ENCODE measurements around the gene HSPA12B. TPM values are rescaled to one million over a fixed set of nuclear protein-coding genes. Genes with fewer than 3 reads are reported as not detected.

HSPA12B gene
- total RNA-seq, 1 donor from 2014 or later = 16.7 TPM

DNA sequence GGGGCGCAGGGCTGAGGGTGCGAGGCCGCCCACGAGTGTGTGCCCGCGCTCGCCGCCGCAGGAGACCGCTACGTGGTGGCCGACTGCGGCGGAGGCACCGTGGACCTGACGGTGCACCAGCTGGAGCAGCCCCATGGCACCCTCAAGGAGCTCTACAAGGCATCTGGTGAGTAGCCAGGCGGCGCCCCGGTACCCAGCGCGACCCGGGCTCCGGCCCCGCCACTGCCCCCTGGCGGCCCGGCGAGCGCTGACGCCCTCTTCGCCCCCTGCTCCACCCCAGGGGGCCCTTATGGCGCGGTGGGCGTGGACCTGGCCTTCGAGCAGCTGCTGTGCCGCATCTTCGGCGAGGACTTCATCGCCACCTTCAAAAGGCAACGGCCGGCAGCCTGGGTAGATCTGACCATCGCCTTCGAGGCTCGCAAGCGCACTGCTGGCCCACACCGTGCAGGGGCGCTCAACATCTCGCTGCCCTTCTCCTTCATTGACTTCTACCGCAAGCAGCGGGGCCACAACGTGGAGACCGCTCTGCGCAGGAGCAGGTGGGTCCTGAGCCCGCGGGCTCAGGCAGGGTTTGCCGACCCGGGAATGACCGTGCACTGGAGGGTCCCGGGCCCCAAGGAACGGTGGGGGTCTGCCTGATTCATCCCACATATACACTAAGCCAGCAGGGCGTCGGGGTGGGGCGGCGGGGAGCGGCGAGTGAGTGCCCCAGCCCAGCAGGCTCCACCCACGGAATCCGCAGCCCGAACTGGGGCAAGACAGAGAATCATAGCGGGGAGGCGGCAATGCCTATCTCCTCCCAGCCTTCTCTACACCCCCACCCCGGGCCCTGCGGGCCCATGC is 17.4 kb downstream of the HSPA12B start:
- peak; percentile 10 for DNase-seq

DNA sequence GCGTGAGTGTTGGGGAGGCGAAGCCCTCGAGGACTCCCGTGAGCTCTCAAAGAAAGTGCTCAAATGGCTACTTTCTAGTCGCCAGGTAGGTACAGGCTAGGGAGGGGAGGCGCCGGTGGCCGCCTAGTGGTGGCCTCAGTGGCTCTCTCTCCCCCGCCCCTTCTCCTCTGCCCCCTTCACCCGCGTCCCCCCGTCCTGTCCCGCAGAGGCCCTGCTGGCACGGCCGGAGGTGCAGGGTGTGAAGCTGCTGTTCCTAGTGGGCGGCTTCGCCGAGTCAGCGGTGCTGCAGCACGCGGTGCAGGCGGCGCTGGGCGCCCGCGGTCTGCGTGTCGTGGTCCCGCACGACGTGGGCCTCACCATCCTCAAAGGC is 18.8 kb downstream of the HSPA12B start:
- no peak for DNase-seq

GRCh38 chr20:3751675-3752385 is 19.3 kb downstream of the HSPA12B start:
- no peak for DNase-seq

DNA sequence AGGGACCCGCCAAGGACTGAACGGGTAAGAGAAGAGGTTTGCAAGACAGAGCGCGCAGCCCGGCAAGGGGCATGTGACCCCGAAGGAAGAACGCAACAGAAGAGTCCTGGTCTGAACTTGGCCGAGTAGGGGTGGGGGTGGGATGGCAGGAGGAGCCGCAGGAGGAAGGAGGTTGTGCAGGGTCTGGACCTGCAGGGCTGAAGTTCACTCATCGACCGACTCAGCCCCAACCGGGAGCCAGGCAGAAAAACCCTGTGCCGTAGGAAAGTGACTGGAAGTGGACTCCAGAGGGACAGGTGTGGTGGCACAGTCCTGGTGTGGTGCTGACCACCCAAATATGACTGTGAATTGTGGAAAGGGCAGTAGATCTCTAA is 19.9 kb downstream of the HSPA12B start:
- no peak for DNase-seq

DNA sequence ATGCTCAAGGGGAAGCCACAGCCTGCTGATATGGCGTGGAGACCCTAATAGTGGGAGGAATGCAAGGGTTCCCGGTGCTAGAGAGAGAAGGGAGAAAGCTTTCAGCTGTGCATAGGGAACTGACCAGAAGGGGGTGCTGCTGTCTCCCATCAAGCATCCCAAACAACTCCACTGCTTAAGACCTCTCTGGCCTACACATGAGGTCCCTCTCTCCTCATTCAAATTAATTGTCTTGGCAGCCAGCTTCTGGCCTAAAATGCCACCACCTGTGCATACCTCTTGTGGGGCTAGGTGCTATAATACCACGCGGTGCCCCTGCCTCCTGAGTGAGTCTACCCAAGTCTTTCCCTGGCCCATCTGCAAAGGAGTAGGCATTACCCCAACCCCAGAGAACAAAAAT is 20.6 kb downstream of the HSPA12B start:
- peak; percentile 86 for DNase-seq

GRCh38 chr20:3753501-3754275 is 21.2 kb downstream of the HSPA12B start:
- DNase-seq = no peak

- DNase-seq = no peak
Observed at GRCh38 chr20:3754276-3754630, 21.8 kb downstream of the HSPA12B start.

DNA sequence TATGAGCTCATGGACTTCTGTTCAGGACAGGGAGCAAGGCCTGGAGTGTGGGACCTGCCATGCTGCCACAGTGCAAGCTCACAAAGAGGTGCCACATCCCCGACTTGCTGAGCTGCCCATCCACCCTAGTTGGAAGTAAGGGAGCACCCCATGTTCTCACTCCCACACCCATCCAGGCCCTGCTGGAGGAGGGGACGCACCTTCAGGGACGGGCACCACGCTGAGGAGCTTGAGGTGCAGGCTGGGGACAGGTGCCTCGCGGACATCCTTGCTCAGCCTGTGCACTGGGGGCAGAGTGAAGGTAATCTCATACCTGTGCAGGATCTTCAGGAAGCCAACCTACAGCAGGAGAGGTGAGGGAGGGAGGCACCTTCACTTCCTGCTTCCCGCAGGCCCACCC is 22.8 kb downstream of the HSPA12B start:
- DNase-seq = no peak

DNA sequence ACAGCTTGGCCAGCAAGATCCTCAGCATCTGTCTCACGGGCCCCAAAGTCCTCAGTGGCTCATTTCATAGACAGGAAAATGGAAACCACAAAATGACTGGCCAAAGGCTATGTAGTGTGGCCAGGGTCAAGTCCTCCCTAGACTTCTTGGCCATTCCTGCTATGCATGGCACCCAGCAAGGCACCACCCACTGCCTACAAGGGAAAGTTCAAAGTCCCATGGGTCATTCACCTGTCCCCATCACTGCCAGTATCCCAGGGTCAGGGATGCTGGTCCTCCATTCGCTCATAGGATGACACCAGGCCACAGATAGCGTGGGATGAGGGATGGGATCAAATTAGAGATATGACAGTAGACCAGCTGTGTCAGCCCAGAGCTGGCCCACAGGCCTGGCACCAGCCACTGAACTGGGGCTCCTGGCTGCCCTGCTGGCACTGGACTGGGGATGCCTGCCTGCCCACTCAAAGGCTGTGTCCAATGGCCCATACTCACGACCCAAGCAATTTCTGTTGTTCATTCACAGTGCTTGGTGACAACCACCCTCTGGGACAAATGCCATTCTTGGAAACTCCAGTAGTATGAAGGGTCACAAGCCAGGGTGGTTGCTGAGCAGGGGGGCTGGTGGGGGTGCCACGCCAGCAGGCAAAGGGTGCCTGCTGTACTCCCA is 23.5 kb downstream of the HSPA12B start:
- DNase-seq = no peak

GRCh38 chr20:3757268-3757667 is 24.8 kb downstream of the HSPA12B start:
- no peak for DNase-seq

DNA sequence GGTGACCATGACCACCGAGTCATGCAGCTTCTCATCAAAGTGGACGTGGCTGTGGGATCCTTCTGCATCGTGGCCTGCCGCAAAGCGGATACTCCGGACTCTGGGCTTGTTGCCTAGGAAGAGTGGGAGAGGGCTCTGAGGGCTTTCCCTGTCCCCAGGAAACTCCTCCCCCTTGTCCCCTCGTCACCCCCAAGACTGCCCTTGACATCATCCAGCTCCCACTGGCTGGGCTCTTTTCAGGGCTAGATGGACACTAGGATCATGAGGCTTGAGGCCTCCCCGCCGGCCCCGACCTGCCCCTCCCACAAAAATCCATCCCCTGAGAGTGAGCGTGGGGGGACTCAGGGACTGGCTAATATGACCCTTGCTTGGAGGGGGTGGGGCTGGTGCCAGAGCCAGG is 26.1 kb downstream of the HSPA12B start:
- DNase-seq = no peak

DNA sequence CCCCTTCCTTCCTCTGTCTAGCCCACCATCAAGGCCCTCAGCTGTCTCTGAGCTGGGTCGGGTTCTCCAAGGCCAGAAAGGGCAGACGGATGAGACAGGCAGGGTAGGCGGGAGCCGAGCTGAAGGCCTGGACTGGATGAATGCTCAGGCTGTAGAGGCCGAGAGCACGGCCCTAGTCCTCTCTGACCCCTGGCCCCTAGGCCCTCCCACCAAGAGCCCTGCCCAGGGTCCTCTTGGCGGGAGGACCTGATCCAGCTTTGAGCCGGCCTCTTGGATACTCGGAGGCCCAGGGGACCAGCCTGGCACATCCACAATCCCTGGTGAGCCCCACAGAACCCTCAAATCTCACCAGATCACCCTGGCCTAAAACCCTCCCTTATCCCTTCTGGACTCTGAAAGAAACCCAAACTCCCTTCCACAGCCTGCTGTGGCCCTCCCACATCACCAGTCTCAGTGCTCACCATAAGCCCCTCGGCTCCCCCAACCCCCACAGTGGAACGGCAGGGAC is 26.9 kb downstream of the HSPA12B start:
- no peak for DNase-seq

DNA sequence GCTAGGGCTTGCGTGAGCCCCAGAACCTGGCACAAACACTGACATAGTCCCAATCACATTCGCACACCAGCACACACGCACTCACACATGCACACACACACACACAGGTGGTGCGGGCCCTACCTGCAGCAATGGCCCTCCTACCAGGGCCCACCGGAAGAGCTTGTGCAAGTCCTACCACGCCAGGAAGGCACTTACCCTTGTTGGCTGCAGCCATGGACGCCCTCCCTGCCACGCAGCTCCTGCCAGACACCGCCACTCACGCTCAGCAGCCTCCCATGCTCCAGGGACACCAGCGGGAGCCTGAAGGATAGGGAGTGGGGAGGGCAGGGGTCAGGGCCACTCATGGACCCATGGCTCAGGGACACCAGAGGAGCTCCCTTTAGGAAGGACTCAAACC is 27.4 kb downstream of the HSPA12B start:
- DNase-seq = no peak

DNA sequence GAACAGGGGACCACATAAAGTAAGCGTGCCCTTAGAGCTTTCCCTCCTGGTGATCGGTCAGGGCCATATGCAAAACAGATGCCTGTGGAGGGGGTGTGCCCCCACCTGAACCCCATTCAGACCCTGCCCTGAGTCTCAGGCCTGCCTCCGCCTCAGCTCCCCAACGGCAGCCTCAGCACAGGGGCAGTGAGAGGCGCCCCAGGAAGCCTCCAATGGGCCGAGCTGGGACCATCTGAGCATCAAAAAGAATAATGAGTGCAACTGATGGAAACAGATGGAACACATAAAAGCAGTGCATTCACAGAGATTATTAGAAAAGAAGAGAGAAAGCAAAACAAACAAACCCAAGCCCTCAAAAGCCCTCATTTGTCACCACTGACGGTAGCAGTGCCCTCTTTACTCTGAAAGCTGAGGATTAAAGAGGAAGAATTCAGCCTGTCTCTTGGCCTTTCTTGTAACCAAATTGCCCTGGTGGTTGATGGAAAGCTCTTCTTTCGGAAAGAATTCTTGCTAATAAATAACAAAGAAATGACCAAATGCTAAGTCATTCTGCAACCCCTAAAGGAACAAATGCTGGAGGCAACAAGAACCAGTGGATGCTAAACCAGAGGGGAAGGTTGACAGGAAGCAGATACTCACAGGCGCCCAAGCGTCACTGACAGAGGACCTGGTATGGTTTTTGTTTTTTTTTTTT is 28.3 kb downstream of the HSPA12B start:
- no peak for DNase-seq

DNA sequence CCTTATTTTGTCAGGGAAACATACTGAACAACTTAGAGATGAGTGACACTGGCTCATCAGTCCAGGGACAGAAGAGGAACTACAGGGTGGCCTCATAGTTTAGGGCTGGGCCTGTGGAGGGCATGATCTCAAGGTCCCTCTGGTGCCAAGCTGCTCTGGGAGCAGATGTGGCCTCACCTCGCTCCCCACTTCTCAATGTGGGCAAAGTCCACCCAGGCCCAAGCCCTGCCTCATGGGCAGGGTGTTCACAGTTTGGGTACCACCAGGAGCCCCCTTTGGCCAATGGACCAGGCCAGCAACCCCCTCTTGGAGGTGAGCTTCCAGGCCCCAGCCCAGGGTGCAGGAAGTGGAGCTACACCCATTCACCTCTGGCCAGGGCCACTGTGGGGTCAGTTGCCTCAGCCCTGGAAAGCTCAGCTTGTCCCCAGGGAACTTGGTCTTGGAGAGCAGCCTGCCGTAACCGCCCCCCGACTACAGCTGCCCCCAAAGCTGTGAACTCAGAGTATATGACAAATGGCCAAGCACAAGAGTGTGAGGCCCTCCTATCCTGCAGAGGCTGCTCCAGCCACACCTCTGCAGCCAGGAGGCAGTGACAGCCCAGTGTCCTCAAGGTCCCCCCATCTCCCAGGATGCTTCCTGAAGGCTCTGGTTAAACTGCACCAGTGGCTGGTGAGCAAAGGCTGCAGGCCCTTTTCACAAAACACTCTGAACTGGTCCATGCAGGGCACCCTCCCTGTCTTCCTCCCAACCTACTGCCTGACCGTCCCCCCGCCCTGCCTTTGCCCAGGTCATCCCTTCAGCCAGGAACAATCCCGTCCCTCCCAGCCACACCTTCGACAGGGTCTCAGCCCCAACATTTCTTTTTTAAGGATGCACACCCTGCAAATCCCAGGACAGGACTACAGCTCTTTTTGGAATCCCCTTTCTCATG is 31.5 kb downstream of the HSPA12B start:
- no peak for DNase-seq

- no peak for DNase-seq
Observed at GRCh38 chr20:3764659-3765058, 32.2 kb downstream of the HSPA12B start.

GRCh38 chr20:3765171-3765882 is 32.8 kb downstream of the HSPA12B start:
- no peak for DNase-seq

DNA sequence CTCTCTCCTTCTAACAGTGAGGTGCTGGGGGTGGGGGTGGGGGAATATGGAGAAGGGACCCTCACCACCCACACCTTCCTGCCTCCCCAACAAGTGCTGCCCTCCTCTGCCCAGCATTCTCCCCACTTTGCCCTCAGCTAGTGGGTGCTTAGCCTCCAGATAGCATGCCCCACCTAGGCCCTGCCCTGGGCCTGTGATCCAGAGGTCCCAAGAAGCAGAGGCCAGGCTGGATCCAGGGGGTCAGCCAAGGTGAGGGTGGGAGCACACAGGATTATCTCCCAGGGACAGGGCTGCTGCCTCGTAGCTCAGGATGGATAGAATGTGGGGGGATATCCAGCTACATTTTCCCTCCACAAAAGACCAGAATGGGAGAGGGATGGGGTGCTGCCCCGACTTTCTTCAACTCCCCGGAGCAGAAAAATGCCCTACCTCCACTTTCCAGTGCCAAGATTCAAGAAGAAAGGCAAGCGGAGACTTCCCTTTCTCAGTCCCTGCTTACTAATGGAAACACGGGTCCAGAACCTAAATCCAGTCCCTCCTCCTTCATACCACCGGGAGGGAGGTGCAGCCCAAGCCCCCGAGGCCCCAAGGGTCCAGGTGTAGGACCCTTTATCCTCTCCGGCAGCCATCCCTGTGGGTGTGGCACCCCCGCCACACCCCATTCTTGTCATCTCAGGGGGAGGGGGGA is 34.1 kb downstream of the HSPA12B start:
- no peak for DNase-seq

DNA sequence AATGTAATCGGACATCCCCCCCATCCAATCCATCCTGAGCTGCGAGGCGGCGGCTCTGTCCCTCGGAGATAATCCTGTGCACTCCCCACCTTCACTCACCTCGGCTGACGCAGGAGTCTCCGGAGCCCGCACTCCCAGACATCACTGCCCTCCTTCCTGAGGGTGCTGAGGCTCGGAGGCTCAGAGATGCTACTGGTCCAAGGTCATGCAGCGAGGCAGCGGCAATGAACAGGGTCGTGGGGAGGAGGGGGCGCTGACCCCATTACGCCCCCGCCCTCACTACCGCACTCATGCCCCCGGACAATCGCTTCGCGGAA is 34.6 kb downstream of the HSPA12B start:
- DNase-seq = peak; percentile 19
